GM19324 (cell line): ENCODE data around the gene LPAR5.

Experiments used
- ATAC-seq: cut with Tn5 transposase; IDR thresholded peaks from one replicate; pipeline ENCODE4 v1.9.1; 2021; ENCODE audit warnings: mild to moderate bottlenecking, moderate library complexity; ENCODE audit not compliant: unreplicated experiment, low FRiP score

Gene LPAR5

DNA sequence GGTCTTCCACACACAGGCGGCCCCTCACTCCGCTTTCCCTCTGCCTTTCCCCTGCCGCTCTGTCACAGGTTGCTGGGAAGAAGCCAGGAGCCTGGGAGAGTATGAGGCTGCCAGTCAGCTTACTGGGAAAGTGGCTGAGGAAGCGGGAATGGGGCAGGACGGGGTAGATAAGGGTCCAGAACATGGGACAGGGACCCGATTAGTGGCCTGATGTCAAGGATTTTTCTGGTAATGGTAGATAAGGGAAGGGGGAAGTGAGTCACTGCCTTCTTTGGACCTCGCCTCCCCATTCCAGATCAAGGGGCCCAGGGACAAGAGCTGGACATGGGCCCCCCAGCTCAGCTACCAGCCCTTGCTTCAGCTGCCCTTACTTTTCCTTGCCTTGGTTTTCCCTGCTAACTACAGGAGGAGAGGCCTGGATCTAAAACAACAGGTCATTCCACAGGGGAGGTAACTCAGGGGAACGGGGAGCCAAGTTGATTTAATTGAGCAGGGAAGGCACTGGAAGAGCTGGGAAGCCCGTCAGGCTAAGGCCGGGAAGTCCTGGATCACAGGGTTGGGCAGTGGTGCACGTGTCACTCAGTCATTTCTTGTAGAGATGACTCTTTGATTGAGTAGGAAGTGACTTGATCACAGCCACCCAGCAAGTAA is 3.5 kb upstream of the LPAR5 start:
- ATAC-seq, result no peak

DNA sequence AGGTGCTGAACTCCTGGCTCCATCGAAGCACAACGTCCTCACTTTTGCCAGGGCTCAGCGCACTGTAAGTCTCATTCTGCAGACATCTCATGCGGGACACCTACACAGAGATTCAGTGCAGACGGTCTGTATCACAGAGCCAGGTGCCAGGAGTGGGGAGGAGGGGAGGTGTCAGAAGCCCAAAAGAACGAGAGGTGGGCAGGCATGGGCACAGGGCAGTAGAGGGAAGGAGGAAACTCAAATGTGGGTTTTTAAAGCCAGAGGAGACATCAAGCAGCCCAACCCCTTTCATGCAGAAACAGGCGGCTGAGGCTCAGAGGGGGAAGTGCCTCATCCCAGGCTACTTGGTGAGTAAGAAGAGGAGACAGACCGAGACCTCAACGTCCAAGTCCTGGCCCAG is 2.5 kb upstream of the LPAR5 start:
- no peak for ATAC-seq

DNA sequence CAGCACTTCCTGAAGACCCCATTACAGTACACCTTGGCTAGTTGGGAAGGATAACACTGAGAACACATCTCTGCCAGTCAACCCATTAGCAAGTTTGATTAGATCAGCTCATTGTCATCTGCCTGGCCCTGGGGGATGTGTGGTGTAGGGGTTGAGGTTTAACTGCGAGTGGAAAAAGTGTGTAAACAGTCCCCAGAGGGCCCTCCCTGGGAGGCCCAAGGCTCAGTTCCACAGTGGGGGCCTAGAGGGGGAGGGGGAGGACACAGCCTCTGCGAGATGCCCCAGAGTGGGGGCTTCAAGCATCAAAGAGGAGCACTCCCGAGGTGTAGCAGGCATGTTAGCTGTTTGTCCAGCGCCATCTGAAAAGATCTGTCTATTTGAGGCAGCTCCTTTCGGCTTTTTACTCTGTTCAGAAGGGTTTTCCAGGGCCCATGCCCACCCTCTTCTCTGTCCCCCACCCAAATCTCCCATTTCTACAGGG is 344 bp downstream of the LPAR5 start:
- ATAC-seq, result peak; percentile 27

DNA sequence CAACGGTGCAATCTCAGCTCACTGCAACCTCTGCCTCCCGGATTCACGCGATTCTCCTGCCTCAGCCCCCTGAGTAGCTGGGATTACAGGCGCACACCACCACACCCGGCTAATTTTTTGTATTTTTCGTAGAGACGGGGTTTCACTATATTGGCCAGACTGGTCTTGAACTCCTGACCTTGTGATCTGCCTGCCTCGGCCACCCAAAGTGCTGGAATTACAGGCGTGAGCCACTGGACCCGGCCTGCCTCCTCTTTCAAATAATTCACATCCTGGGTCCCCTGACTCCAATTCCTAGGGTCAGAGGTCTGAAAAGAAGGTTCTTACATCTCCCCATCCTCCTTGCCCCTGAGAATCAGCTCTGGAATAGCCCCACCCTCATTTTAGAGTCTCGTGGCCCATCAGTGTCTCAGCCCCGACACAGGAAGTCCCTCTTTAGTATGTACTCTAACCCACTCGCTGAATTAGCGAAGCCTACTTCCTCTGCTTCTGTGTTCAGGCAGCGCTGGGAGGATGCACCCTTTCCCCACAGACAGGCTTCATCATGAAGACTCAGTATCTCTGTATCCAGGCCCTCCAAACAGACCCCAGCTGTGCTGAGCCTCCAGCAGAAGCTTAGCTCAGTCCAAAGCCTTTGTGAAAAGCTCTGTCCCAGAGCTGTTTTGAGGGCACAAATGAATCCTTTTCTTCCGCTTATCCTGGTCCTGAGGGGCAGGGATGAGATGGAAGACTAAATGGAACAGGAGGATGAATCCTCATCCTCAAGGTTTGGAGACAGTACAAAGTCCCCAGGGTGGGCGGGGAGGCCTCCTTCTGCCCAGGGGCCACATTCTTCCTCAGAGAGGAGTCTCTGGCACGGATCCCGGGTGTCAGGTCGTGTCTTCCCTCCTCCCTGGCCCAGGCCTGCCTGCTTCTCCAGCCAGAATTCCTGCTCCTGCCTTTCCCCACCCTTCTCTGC is 3.5 kb downstream of the LPAR5 start:
- peak; percentile 45 for ATAC-seq

DNA sequence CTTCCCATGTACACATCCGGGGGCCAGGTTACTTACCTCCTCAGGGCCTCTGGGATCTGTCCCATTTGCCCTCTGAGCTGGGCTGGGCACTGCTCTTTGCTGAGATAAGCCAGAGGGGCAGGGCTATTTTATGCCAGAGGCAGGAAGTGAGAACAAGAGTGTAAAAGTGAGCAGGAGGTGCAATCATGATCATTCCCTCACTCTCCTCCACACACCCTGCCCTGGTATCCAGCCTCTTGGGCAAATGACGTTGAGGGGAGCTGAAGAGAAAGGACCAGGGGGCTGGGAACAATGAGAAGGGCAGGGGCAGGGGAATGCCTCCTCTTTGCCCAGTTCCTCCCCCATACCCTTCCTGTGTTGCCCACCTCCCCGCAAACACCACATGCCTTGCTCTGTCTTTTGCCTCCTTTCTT is 4.2 kb downstream of the LPAR5 start:
- no peak for ATAC-seq

DNA sequence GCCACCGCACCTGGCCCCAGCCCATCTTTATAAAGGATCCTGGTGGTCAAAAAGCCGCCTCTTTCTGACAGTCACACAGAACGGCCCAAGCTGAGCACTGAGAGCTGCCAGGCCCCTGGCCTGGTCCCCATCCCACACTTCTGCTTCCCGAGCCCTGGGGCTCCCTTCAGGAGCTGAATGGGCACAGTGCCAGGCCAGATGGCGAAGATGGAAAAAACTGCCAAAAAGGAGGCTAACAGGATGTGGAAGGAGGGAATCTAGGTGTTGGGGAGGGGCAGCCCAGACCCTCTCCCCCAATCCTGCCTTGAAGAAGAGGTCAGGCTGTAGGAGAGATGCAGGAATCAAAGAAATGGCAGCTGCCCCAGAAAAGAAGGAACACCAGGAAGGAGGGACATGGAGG is 5.0 kb downstream of the LPAR5 start:
- no peak for ATAC-seq

DNA sequence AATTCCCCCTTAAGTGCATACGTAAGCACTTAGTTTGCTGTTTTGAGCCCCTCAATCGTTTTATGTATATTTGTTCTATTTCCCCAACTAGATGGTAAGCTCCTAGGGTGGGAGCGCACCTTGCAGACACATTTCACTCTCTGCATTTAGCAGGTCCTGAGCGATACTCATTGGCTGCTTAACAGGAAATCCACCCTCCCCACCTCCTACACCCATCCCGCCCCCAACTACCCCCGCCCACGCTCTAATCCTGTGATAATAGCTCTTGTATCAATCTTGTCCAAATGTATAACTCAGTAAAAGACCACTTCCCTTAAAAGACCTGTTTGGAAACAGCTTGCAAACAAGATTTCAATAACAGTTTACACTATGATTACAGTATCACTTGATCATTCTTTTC is 8.1 kb downstream of the LPAR5 start:
- ATAC-seq, result no peak

DNA sequence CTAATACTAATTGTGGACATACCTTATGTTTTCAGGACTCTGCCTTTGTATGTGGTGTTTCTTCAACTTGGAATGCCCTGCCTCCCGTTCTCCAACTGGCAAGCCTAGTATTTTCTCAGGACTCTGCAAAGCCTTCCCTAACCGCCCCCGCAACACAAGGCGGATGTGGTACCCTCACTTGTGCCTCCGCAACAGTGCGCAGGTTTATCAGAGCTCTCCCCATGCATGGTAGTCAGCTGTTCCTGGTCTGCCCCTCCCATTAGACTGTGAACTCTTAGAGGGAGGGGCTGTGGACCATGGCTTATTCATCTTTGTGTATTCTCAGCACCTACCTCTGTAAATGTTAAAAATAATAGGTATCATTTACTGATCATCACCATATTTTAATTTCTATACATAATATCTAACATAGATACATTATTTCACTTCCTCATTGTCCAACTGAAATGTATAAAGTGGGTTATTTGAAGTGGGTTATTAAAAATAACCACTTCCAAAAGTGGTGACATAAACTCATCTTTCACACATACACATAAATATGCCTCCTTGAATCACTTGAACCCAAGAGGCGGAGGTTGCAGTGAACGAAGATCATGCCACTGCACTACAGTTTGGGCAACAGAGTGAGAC is 9.0 kb downstream of the LPAR5 start:
- ATAC-seq, result no peak

DNA sequence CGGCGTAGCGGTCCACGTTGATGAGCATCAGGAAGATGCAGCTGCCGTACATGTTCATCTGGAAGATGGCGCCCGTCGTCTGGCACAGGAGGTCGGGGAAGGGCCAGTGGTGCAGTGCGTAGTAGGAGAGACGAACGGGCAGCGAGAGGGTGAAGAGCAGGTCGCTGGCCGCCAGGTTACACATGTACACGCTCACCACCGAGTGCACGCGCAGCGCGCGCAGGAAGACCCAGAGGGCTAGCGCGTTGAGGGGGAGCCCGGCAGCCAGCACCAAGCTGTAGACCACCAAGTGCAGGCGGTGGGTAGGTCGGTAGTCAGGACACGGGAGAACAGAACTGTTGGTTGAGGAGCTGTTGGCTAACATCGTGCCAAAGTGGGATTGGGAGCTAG is 14.9 kb downstream of the LPAR5 start:
- ATAC-seq, result no peak

DNA sequence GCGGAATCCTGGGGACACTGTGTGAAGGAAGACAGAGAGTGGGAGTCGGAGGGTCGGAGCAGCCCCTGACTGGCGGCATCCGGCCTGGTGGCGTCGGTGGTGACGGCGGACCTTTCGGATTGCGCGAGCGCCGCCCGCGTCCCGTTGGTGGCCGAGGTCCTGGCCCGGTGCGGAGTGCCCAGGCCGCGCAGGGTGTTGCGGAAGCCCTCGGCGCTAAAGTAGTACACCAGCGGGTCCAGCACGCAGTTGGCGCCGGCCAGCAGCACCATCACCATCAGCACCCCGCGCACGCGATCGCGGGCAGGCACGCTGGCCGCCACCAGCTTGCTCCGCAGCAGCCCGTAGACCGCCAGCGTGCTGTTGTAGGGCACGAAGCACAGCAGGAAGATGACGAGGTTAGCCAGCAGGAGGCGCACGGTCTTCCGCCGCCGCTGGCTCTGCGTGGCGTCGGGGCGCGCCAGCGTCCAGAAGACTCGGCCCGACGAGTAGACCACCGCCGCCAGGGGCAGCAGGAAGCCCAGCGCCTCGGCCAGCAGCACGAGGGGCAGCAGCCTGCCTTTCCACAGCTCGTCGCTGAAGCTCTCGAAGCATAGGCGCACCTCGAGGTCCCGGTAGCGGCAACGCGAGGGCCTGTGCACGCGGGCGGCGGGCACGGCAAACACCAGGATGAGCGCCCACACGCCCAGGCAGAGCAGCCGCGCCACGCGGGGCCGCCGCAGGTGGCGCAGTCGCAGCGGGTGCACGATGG is 15.4 kb downstream of the LPAR5 start:
- ATAC-seq, result no peak

DNA sequence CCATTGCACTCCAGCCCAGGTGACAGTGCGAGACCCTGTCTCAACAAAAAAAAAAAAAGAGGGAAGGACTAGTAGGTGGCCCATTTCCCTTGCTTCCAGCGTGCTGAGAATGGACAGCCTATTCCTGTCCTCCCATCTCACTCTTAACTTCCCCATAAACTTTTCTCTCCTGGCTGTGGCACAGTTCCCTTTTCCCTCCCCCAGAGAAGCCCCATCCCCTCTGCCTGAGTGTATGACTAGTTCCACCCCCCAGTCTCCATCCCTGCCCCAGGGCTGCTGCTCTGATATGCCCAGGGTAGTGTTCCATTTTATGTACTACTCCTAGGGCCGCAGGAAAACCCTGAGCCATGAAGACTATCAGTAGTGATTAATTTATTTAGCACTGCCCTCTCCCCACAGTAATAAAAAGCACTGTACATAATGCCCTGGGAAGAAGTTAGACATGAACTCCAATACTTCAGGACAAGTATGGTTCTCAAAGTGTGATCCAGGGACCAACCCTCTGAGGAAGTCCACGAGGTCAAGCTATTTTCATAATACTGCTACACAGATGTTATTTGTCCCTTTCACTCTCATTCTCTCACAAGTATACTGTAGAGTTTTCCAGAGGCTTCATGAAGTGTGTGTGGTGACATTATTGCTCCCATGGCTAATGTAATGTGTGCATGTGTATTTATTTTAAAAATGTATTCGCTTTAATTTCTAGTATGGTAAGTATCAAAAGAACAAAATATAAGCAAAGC is 17.1 kb downstream of the LPAR5 start:
- no peak for ATAC-seq

DNA sequence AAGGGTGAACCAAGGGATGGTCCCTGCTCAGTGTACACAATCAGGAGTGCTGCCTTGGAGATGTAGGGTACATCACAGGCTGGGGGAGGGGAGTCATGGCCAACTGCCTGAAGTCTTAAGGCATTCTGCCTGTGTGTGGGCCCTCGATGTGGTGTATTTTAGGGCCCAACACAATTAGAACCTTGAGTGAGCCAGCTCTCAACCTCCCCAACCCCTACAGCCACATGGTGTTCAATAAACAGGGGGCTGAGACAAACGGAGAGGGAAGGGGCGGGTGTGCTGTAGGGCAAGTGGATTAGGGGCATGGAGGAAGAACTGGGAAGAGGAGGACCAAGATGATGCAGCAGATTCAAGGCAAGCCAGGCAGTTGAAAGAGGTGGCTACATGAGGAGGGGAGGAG is 20.0 kb downstream of the LPAR5 start:
- no peak for ATAC-seq

DNA sequence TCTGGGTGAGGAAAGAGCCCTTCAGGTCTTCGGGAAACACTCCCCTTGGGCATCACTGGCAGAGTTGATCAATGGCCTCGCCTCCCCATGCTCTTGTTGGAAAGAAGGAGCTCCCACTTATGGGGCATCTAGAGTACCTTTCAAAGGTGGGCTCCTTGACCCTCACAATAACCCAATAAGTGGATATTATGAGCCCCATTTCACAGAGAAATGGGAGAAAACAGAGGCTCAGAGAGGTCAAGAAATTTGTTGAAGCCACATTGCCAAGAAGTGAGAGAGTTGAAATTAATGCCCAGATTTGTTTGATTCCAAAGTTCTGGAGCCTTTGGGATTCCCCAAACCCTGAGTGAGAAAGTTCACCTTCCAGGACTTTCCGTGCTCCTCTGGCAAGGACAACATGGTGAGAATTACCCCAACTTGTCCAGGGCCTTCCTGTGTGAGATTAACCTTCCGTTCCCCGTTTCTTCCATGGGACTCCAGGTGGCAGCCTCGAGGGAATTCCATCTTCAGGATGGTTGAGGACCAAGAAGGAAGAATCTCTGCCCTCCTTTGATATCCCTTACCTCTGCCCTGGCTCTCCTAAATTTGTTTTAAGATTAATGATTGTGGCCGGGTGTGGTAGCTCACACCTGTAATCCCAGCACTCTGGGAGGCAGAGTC is 21.1 kb downstream of the LPAR5 start:
- ATAC-seq, result no peak

DNA sequence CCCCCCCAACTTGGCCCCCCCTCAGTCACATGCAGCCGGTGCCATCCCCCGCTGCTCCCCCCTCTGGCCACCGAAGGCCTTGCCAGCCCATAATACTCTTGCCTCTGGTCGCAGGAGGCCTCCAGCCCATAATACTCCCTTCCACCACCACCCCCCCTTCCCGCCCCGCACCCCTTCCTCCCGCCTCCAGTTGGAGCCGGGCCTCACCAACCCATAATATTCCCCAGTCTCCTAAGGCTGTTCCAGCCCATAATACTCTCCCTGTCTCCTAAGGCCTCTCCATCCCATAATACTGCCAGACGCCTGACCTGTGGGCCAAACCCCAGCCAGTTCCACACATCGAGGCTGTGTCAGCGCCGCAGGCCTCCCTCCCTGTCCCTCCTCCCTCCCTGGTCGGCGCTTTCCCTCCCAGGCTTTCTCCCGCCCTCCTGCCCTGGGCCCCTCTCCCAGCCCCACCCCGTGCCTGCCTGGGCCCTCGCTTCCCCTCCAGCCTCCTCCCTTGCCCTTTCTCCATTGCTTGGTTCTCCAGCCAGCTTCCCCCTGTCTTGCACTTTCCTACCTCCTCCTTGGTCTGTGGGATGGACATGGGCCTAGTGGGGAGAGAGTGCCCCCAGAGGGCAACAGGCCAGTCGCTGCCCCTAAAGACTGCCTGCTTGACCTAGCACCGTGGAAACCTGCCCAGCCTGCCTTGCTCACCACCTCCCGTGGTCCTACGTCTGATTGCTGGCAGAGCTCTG is 21.8 kb downstream of the LPAR5 start:
- no peak for ATAC-seq

DNA sequence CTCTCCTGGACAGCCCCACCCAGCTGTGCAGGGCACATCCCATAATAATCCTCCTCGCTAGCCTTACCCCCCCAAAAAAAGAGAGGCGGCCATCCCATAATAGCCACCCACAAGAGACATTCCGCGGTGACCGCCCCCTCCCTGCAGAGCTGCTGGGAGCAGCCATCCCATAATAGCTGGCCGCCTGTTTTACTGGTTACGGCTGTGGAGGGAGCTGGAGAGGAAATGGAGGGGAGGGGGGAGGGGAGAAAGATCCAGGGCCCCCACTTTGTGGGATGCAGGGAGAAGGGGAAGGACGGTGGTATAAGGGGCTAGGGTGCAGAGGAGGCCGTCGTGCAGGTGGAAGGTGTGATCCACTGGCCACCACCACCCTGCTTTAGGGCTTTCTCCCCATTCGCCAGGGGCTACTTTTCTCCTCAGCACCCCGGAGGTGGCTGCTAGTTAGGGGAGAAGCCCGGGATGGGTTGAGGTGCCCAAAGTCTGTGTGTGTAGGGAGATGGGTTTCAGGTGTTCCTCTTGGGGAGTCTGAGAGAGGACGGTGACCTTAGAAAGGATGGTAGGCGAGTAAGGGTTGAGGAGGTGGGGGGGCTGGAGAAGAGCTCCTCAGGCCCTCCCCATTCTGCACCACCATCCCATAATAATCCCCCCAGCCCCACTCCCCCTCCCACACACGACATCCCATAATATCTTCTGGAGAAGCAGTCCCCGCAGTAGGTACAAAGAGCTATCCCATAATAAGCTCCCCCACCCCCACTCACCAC is 22.6 kb downstream of the LPAR5 start:
- ATAC-seq, result no peak

DNA sequence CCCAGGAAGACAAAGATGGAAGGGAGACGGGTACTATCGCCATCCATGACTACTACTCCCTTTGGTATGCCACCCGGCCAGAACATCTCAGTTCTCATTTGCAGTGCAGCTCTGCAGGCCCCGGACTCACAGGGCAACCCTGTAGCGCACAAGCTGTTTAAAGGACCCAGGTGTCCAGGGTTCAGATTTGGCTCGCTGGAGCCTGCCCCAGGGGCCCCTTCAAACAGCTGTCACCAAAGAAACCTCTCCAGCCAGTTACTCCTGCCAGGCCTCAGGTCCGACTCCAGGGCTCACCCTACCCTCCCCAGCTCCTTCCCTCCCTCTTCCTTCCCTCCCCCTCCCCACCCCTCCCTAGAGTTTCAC is 23.1 kb downstream of the LPAR5 start:
- ATAC-seq, result no peak

DNA sequence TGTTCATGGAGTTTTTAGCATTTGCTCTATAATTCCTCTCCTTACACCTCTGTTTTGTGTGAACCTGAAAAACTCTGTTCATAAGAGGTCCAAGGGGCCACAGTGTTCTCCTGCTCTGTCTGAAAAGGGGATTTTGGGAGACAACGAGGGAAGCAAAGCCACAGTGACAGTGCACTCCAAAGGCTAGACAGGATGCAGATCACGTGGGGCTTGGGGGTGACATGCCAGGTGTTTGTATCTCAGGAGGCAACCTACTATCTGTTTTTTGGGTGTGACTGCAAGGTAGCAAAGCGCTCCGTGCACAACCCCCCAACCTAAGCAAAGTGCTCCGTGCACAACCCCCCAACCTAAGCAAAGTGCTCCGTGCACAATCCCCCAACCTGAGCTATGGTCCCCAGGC is 23.5 kb downstream of the LPAR5 start:
- no peak for ATAC-seq

DNA sequence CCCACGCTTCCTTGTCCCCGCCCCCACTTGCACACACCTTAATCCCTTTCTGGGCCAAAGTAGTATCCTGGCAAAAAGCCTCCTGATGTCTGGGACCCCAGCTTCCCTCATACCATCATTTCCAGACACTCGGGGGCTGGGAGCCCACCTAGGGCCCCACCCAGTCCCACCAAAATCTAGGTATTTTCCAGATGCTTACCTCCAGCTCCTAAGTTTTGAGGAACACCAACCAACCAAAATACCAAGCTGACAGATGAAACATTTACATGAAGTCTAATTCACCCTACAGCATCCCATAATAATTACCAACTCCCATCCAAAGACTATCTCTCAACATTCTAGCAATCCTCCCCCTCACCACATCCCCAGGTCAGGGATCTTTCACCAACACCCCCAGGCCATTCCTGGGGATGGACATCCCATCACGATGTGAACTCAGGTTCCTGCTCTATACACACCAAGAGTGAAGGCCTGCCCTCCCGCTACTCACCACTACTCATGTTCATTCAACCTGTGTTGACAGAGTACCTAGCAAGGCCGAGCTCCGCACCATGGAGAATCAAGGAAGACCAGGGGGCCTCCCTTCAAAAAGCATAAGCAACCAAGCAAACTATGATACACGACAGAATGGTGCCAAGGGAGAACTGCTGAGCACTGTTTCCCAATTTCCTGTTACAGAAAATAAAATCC is 27.0 kb downstream of the LPAR5 start:
- no peak for ATAC-seq
